ENCODE results near the gene HNRNPF. TPM values are rescaled to one million over a fixed set of nuclear protein-coding genes. Genes with fewer than 3 reads are reported as not detected.
A peak's percentile ranks its signal among the peaks of the same experiment; 100 is the strongest.

HNRNPF gene
- total RNA-seq, 6 experiments from 2014 or later, result 106 to 160 (median 121) TPM

DNA sequence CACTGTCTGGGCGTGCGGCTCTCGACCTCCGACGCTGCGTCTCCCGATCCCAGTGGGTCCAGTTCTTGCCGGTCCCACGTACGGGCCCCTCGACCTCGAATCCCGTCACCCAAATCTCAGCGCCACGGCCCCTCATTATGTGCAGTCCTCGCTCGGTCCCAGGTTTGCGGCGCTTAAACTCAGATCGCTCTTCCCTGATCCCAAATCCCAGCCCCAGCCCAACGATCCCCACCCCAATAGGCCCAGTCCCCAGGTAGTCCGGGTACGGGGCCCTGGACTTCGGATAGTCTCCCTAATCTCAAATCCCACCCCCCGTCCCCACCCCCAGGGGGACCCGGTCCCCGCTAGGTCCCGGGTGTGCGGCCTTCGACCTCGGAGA lies 666 bp downstream of the HNRNPF start:
- ATAC-seq, result peak in 1 of 4 donors; percentile 0
- no peak for DNase-seq
- H3K9me3 ChIP-seq, result peaks cover 0 to 2% (median 0%) of the 10 kb centered on the region in 4 donors
- WGBS (ENCODE audit: insufficient coverage, low coverage, low lambda C conversion rate, missing lambda C conversion rate), result under 1% methylated on average over 24 of the region's 31 CpGs
- H3K36me3 ChIP-seq, result no peaks in the 10 kb centered on the region
- H3K27ac ChIP-seq, result peak overlapping the region; percentile 91 to 97 (median 97)
- peak overlapping the region; percentile 69 to 82 (median 77) for H3K4me3 ChIP-seq
- H3K4me1 ChIP-seq, result peaks cover 0 to 36% (median 13%) of the 10 kb centered on the region in 4 donors
- no peak for TF ChIP-seq POLR2A (IDR thresholded peaks at IDR 0.05)
- TF ChIP-seq, protein P1, sequence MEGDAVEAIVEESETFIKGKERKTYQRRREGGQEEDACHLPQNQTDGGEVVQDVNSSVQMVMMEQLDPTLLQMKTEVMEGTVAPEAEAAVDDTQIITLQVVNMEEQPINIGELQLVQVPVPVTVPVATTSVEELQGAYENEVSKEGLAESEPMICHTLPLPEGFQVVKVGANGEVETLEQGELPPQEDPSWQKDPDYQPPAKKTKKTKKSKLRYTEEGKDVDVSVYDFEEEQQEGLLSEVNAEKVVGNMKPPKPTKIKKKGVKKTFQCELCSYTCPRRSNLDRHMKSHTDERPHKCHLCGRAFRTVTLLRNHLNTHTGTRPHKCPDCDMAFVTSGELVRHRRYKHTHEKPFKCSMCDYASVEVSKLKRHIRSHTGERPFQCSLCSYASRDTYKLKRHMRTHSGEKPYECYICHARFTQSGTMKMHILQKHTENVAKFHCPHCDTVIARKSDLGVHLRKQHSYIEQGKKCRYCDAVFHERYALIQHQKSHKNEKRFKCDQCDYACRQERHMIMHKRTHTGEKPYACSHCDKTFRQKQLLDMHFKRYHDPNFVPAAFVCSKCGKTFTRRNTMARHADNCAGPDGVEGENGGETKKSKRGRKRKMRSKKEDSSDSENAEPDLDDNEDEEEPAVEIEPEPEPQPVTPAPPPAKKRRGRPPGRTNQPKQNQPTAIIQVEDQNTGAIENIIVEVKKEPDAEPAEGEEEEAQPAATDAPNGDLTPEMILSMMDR (IDR thresholded peaks at IDR 0.05), result no peak
- H3K27me3 ChIP-seq, result no peaks in the 10 kb centered on the region
- intact Hi-C loops (cut with DNase I), result no loop called here

GRCh38 chr10:43407576-43408330 lies 1.2 kb downstream of the HNRNPF start:
- ATAC-seq (peak; percentile 67 to 73 (median 70)), DNase-seq (peak; percentile 94 to 96 (median 95))
- WGBS (ENCODE audit: insufficient coverage, low coverage, low lambda C conversion rate, missing lambda C conversion rate), result under 1% methylated on average over 42 of the region's 56 CpGs
- Histone ChIP-seq H3K27me3 (no peaks in the 10 kb centered on the region), H3K9me3 (peaks cover 0 to 2% (median 0%) of the 10 kb centered on the region in 4 donors), H3K4me3 (peak overlapping the region; percentile 69 to 82 (median 77)), H3K4me1 (peaks cover 0 to 42% (median 16%) of the 10 kb centered on the region in 4 donors), H3K36me3 (no peaks in the 10 kb centered on the region), H3K27ac (peak overlapping the region; percentile 91 to 97 (median 97))
- TF ChIP-seq, protein P1 (IDR thresholded peaks at IDR 0.05), result peak in 3 of 4 donors; percentile 28 to 35 (median 32)
- TF ChIP-seq POLR2A (IDR thresholded peaks at IDR 0.05), result peak; percentile 70
- intact Hi-C loops (cut with DNase I), result no loop called here

DNA sequence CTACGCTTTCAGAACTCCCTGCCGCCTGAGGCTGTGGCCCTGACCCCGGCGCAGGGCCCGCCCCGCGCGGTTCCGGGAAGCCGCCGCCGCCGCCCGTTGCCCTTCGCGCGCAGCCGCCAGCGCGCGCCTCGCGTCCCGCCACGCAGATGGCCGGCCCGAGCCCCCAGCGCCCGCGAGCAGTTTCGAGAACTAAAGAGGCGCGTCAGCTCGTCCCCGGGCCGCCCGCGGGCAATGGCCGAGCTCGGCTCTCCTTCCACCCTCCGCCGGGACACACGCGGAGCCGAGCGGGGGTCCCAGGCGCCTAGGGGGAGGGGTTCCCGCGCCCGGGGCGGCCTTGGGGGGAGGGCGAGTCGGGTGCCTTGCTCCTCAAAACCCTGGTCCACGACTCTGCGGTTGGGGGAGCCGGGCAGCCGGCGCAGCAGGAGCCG lies 1.8 kb downstream of the HNRNPF start:
- DNase-seq (peak; percentile 72 to 80 (median 78)), ATAC-seq (peak; percentile 10 to 44 (median 28))
- H3K9me3 ChIP-seq, result peaks cover 0 to 2% (median 0%) of the 10 kb centered on the region in 4 donors
- WGBS (ENCODE audit: insufficient coverage, low coverage, low lambda C conversion rate, missing lambda C conversion rate), result 0% methylated on average over 27 of the region's 59 CpGs
- H3K4me1 ChIP-seq, result peaks cover 0 to 48% (median 19%) of the 10 kb centered on the region in 4 donors
- TF ChIP-seq POLR2A (IDR thresholded peaks at IDR 0.05), result no peak
- TF ChIP-seq, protein P1 (IDR thresholded peaks at IDR 0.05), result no peak
- H3K36me3 ChIP-seq, result no peaks in the 10 kb centered on the region
- intact Hi-C loops (cut with DNase I), result no loop called here
- no peaks in the 10 kb centered on the region for H3K27me3 ChIP-seq
- H3K27ac ChIP-seq, result peak overlapping the region; percentile 91 to 97 (median 97)
- peak overlapping the region; percentile 69 to 82 (median 77) for H3K4me3 ChIP-seq

DNA sequence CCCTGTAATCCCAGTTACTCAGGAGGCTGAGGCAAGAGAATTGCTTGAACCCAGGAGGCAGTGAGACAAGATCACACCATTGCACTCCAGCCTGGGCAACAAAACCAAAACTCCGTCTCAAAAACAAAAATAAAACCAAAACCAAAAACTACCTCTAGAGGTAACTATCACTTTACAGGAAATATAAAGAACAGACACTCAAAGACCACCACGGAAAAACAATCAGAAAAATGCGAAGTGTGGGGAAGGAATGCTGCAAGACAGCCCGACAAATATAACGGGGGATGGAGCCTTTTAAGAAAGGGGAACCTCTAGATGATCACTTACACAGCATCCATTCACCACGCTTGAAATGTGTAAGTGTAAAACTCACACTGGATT lies 4.3 kb downstream of the HNRNPF start:
- Histone ChIP-seq H3K4me1 (peaks cover 0 to 69% (median 31%) of the 10 kb centered on the region in 4 donors), H3K4me3 (no peak overlapping the region), H3K36me3 (no peaks in the 10 kb centered on the region), H3K9me3 (peaks cover 0 to 2% (median 0%) of the 10 kb centered on the region in 4 donors), H3K27me3 (no peaks in the 10 kb centered on the region), H3K27ac (no peak overlapping the region)
- 33% methylated on average over 6 of the region's 6 CpGs for WGBS (ENCODE audit: insufficient coverage, low coverage, low lambda C conversion rate, missing lambda C conversion rate)
- DNase-seq (no peak), ATAC-seq (no peak)
- TF ChIP-seq, protein P1 (IDR thresholded peaks at IDR 0.05), result no peak
- TF ChIP-seq POLR2A (IDR thresholded peaks at IDR 0.05), result no peak
- intact Hi-C loops (cut with DNase I), result no loop called here
